ENCODE results near the gene CD207.
"Not testable (repeated sequence)": the region's sequence is repeated elsewhere in the genome, so short reads cannot be mapped to it uniquely, and the experiment has no call there.

Gene CD207

DNA sequence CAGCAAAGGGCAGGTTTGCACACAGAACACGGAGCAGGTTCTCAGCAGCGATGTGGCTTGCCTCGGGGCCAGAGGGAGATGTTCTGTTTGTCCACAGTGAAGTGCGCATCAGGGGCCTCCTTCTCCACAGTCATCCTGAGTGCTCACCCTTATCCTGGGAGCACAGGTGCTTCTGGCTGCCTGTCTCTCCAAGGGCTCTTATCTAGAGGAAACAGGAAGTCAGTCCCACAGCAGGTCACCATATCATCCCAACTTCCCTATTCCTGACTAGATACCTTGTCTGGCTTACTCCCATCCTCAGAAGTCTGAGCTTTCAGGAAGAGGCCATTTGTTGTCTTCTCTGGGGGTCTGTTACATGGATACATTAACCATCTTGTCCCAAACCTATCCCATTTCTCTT is at the start of gene CD207:
CD207 (minus strand) TSS at position 174 of the 400 bp plus-strand sequence; CDS start at position 134, 40 bp downstream.
- Histone ChIP-seq H3K36me3 (ENCODE audit: control insufficient read depth in 2 of 2, insufficient read depth in 2 of 2, low read length in 2 of 2) (no peaks in the 10 kb centered on the region), H3K4me3 (ENCODE audit: low read length in 2 of 2) (no peak within 1 kb of the TSS), H3K27me3 (ENCODE audit: control insufficient read depth in 2 of 2, insufficient read depth in 2 of 2, low read length in 2 of 2) (peaks cover 0 to 2% of the 10 kb centered on the region in 2 donors), H3K4me1 (ENCODE audit: control insufficient read depth in 2 of 2, insufficient read depth in 2 of 2, low read length in 2 of 2) (no peaks in the 10 kb centered on the region), H3K9ac (ENCODE audit: low read depth in 1 of 2, low read length in 2 of 2) (no peak within 1 kb of the TSS), H3K27ac (ENCODE audit: low read depth in 2 of 2, low read length in 2 of 2) (no peak within 1 kb of the TSS), H3K9me3 (ENCODE audit: control insufficient read depth in 2 of 2, low read length in 2 of 2) (no peaks in the 10 kb centered on the region)

DNA sequence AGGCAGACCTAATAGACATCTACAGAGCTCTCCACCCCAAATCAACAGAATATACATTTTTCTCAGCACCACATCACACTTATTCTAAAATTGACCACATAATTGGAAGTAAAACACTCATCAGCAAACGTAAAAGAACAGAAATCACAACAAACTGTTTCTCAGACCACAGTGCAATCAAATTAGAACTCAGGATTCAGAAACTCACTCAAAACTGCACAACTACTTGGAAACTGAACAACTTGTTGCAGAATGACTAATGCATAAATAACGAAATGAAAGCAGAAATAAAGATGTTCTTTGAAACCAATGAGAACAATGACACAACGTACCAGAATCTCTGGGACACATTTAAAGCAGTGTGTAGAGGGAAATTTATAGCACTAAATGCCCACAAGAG is 42.9 kb upstream of the CD207 start:
- not testable (repeated sequence) for H3K4me3 ChIP-seq (ENCODE audit: low read length in 2 of 2); H3K9ac ChIP-seq (ENCODE audit: low read depth in 1 of 2, low read length in 2 of 2); H3K9me3 ChIP-seq (ENCODE audit: control insufficient read depth in 2 of 2, low read length in 2 of 2); H3K4me1 ChIP-seq (ENCODE audit: control insufficient read depth in 2 of 2, insufficient read depth in 2 of 2, low read length in 2 of 2); H3K36me3 ChIP-seq (ENCODE audit: control insufficient read depth in 2 of 2, insufficient read depth in 2 of 2, low read length in 2 of 2); H3K27ac ChIP-seq (ENCODE audit: low read depth in 2 of 2, low read length in 2 of 2)
- peaks cover 17 to 21% of the 10 kb centered on the region in 2 donors for H3K27me3 ChIP-seq (ENCODE audit: control insufficient read depth in 2 of 2, insufficient read depth in 2 of 2, low read length in 2 of 2)

DNA sequence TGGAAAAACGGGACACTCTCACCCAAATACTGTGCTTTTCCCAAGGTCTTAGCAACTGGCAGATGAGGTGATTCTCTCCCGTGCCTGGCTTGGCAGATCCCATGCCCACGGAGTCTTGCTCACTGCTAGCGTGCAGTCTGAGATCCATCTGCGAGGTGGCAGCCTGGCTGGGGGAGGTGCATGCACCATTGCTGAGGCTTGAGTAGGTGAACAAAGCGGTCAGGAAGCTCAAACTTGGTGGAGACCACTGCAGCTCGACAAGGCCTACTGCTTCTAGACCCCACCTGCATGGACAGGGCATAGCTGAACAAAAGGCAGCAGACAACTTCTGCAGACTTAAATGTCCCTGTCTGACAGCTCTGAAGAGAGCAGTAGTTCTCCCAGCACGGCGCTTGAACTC is 40.5 kb upstream of the CD207 start:
- not testable (repeated sequence) for H3K4me1 ChIP-seq (ENCODE audit: control insufficient read depth in 2 of 2, insufficient read depth in 2 of 2, low read length in 2 of 2); H3K27ac ChIP-seq (ENCODE audit: low read depth in 2 of 2, low read length in 2 of 2); H3K4me3 ChIP-seq (ENCODE audit: low read length in 2 of 2); H3K9me3 ChIP-seq (ENCODE audit: control insufficient read depth in 2 of 2, low read length in 2 of 2); H3K9ac ChIP-seq (ENCODE audit: low read depth in 1 of 2, low read length in 2 of 2); H3K36me3 ChIP-seq (ENCODE audit: control insufficient read depth in 2 of 2, insufficient read depth in 2 of 2, low read length in 2 of 2)
- H3K27me3 ChIP-seq (ENCODE audit: control insufficient read depth in 2 of 2, insufficient read depth in 2 of 2, low read length in 2 of 2), result peaks cover 15 to 23% of the 10 kb centered on the region in 2 donors

DNA sequence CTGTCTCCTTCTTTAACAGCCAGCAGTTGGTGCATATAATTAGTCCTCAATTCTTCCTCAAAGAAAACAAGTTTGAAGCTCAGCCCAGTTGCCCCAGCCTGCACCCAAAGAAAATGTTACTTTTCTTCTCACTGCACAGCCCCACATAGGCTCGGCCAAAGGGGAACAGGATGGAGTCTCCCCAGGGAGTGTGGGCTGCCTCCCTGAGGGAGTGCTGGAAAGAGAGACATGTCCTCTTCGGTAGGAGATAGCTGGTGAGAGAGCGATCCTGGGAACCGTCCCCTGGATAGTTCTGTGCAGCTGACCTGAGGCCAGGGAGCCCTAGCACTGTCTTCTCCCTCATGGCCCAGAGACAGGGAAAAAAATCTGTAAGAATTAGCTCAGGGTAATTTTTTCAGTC is 37.9 kb upstream of the CD207 start:
- H3K9me3 ChIP-seq (ENCODE audit: control insufficient read depth in 2 of 2, low read length in 2 of 2), result no peaks in the 10 kb centered on the region
- H3K27ac ChIP-seq (ENCODE audit: low read depth in 2 of 2, low read length in 2 of 2), result no peak overlapping the region
- H3K27me3 ChIP-seq (ENCODE audit: control insufficient read depth in 2 of 2, insufficient read depth in 2 of 2, low read length in 2 of 2), result peaks cover 15 to 25% of the 10 kb centered on the region in 2 donors
- no peak overlapping the region for H3K4me3 ChIP-seq (ENCODE audit: low read length in 2 of 2)
- H3K36me3 ChIP-seq (ENCODE audit: control insufficient read depth in 2 of 2, insufficient read depth in 2 of 2, low read length in 2 of 2), result no peaks in the 10 kb centered on the region
- H3K9ac ChIP-seq (ENCODE audit: low read depth in 1 of 2, low read length in 2 of 2), result no peak overlapping the region
- peaks cover 2 to 5% of the 10 kb centered on the region in 2 donors for H3K4me1 ChIP-seq (ENCODE audit: control insufficient read depth in 2 of 2, insufficient read depth in 2 of 2, low read length in 2 of 2)

DNA sequence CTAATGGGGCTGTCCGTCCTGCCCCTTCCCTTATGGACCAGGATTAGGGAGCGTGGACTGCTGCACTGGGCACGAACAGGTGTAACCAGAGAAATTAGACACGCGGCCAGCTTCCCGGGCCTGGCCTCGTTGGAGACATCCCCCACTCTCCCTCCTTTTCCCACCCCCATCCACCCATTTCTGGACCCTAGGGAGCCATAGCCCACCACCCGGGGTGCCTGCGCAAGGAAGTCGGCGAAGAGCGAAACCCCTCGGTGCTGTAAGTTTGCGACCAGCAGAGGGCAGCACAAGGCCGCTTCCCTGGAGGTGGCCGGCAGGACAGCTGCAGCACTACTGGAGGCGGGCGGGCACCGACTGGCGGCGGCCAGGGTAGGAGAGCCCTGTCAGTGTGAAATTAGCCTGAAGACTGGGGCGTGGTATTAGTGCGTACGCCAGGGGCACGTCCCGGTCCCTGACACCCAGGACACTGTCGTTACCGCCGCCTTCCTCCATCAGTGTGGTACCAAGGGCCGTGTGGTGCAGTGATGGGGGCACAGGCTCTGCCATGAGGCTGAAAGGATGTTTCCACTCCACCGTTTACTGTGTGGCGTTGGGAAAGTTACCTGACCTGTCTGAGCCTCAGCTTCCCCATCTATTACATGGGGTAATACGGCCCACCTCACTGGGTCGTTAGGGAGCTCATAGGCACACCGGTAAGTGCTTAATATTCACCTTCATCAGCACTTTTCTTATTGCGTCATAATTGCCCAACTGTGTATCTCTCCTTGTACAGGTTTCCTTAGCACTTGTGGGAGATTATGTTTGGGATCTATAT is 36.0 kb upstream of the CD207 start:
- H3K9ac ChIP-seq (ENCODE audit: low read depth in 1 of 2, low read length in 2 of 2), result no peak overlapping the region
- H3K36me3 ChIP-seq (ENCODE audit: control insufficient read depth in 2 of 2, insufficient read depth in 2 of 2, low read length in 2 of 2), result no peaks in the 10 kb centered on the region
- peaks cover 15 to 25% of the 10 kb centered on the region in 2 donors for H3K27me3 ChIP-seq (ENCODE audit: control insufficient read depth in 2 of 2, insufficient read depth in 2 of 2, low read length in 2 of 2)
- H3K4me1 ChIP-seq (ENCODE audit: control insufficient read depth in 2 of 2, insufficient read depth in 2 of 2, low read length in 2 of 2), result peaks cover 2 to 5% of the 10 kb centered on the region in 2 donors
- H3K4me3 ChIP-seq (ENCODE audit: low read length in 2 of 2), result peak overlapping the region in 1 of 2 donors; percentile 29
- H3K27ac ChIP-seq (ENCODE audit: low read depth in 2 of 2, low read length in 2 of 2), result no peak overlapping the region
- H3K9me3 ChIP-seq (ENCODE audit: control insufficient read depth in 2 of 2, low read length in 2 of 2), result no peaks in the 10 kb centered on the region

DNA sequence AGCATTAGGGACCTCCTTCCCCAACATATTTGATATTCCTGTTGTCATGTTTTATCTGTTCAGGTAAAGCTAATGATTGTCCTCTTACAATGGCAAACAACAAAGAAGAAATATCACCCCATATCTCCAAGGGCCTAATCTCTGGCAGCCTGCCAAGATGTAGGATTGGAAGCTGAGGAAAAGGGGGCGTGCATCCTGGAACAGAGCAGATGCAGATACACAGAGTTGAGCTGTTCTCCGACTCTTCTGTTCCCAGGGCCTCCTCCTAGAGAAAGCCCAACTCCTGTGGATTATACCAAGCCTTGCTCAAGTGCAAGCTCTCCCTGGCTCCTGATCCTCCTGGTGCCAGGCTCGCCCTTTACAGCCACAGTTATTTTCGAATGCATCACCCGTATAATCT is 35.2 kb upstream of the CD207 start:
- no peak overlapping the region for H3K4me3 ChIP-seq (ENCODE audit: low read length in 2 of 2)
- H3K9me3 ChIP-seq (ENCODE audit: control insufficient read depth in 2 of 2, low read length in 2 of 2), result no peaks in the 10 kb centered on the region
- peaks cover 2 to 5% of the 10 kb centered on the region in 2 donors for H3K4me1 ChIP-seq (ENCODE audit: control insufficient read depth in 2 of 2, insufficient read depth in 2 of 2, low read length in 2 of 2)
- no peak overlapping the region for H3K9ac ChIP-seq (ENCODE audit: low read depth in 1 of 2, low read length in 2 of 2)
- H3K27me3 ChIP-seq (ENCODE audit: control insufficient read depth in 2 of 2, insufficient read depth in 2 of 2, low read length in 2 of 2), result peaks cover 10 to 22% of the 10 kb centered on the region in 2 donors
- H3K36me3 ChIP-seq (ENCODE audit: control insufficient read depth in 2 of 2, insufficient read depth in 2 of 2, low read length in 2 of 2), result no peaks in the 10 kb centered on the region
- no peak overlapping the region for H3K27ac ChIP-seq (ENCODE audit: low read depth in 2 of 2, low read length in 2 of 2)

DNA sequence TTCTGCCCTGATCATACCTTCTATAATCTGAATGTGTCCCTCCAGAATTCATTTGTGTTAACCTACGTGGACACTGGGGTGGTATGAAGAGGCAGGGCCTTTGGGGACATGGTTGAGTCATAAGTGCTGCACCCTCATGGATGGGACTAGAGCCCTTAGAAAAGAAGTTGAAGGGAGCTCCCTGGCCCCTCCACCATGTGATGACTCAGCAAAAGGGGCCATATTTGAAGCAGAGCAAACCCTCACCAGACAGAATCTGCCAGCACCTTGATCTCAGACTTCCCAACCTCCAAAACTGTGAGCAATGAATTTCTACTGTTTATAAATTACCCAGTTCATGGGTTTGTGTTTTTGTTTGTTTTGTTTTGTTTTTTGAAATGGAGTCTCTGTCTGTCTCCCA is 33.4 kb upstream of the CD207 start:
- no peak overlapping the region for H3K27ac ChIP-seq (ENCODE audit: low read depth in 2 of 2, low read length in 2 of 2)
- H3K9me3 ChIP-seq (ENCODE audit: control insufficient read depth in 2 of 2, low read length in 2 of 2), result no peaks in the 10 kb centered on the region
- H3K27me3 ChIP-seq (ENCODE audit: control insufficient read depth in 2 of 2, insufficient read depth in 2 of 2, low read length in 2 of 2), result peaks cover 13 to 16% of the 10 kb centered on the region in 2 donors
- H3K36me3 ChIP-seq (ENCODE audit: control insufficient read depth in 2 of 2, insufficient read depth in 2 of 2, low read length in 2 of 2), result no peaks in the 10 kb centered on the region
- H3K4me3 ChIP-seq (ENCODE audit: low read length in 2 of 2), result no peak overlapping the region
- peaks cover 2 to 5% of the 10 kb centered on the region in 2 donors for H3K4me1 ChIP-seq (ENCODE audit: control insufficient read depth in 2 of 2, insufficient read depth in 2 of 2, low read length in 2 of 2)
- no peak overlapping the region for H3K9ac ChIP-seq (ENCODE audit: low read depth in 1 of 2, low read length in 2 of 2)

DNA sequence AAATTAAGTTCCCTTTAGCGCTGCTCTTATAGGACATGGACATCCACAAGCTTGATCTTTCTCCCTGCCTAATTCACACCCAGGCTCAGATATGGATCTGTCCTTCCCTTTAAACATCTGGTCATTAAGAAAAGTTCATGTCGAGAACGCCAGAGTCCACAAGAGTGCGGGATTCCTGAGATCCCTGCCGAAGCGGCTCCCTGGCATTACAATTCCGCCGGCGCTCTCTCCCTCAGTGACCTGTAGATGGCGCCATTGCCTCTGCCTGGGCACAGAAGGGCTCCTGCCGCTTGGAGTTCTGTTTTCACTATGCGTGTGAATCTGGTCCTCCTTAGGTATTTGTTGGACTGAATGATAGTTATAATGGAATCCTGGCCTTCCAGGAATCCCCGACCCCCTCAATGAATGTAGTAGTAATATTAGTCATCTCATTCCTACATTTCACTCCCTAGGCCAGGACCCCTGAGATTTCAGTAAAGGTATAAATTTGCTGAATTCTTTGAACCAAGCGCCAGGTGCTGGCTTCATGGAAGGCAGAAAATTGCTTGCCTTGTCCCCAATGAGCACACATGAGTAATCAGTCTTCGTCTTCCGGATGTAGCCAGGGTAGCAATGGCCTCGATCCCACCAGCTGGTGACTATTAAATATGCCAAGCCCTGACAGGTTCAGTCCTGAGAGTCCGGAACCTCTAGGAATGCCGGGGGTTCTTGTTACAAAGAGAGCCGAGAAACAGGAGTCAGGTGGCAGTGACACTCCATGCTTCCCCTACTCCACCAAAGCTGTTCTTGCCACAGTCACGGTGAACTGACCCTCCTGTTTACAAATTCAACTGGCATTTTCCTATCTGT is 26.4 kb upstream of the CD207 start:
- Histone ChIP-seq H3K9me3 (ENCODE audit: control insufficient read depth in 2 of 2, low read length in 2 of 2) (no peaks in the 10 kb centered on the region), H3K27ac (ENCODE audit: low read depth in 2 of 2, low read length in 2 of 2) (no peak overlapping the region), H3K9ac (ENCODE audit: low read depth in 1 of 2, low read length in 2 of 2) (no peak overlapping the region), H3K36me3 (ENCODE audit: control insufficient read depth in 2 of 2, insufficient read depth in 2 of 2, low read length in 2 of 2) (no peaks in the 10 kb centered on the region), H3K4me1 (ENCODE audit: control insufficient read depth in 2 of 2, insufficient read depth in 2 of 2, low read length in 2 of 2) (no peaks in the 10 kb centered on the region), H3K27me3 (ENCODE audit: control insufficient read depth in 2 of 2, insufficient read depth in 2 of 2, low read length in 2 of 2) (peaks cover 8 to 15% of the 10 kb centered on the region in 2 donors), H3K4me3 (ENCODE audit: low read length in 2 of 2) (no peak overlapping the region)

DNA sequence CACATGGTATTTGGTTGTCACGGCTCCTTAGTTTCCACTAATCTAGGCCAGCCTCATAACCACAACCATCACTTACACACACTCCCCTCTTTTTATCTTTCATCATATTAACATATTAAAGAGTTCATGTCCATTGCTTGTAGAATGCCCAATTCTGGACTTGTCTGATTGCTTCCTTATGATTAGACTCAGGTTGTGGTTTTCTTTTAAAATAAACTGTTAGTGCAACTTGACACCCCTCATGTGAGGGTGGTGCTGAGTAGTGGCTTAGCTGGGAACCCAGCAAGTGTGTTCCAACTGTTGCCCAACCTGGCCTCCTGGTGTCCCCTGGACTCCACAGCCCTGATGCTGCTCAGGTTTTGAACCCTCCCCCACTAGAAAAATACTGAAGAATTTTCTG is 20.1 kb upstream of the CD207 start:
- Histone ChIP-seq H3K4me3 (ENCODE audit: low read length in 2 of 2) (no peak overlapping the region), H3K9me3 (ENCODE audit: control insufficient read depth in 2 of 2, low read length in 2 of 2) (no peaks in the 10 kb centered on the region), H3K27ac (ENCODE audit: low read depth in 2 of 2, low read length in 2 of 2) (no peak overlapping the region), H3K9ac (ENCODE audit: low read depth in 1 of 2, low read length in 2 of 2) (no peak overlapping the region), H3K27me3 (ENCODE audit: control insufficient read depth in 2 of 2, insufficient read depth in 2 of 2, low read length in 2 of 2) (peaks cover 4 to 7% of the 10 kb centered on the region in 2 donors), H3K4me1 (ENCODE audit: control insufficient read depth in 2 of 2, insufficient read depth in 2 of 2, low read length in 2 of 2) (no peaks in the 10 kb centered on the region), H3K36me3 (ENCODE audit: control insufficient read depth in 2 of 2, insufficient read depth in 2 of 2, low read length in 2 of 2) (no peaks in the 10 kb centered on the region)

DNA sequence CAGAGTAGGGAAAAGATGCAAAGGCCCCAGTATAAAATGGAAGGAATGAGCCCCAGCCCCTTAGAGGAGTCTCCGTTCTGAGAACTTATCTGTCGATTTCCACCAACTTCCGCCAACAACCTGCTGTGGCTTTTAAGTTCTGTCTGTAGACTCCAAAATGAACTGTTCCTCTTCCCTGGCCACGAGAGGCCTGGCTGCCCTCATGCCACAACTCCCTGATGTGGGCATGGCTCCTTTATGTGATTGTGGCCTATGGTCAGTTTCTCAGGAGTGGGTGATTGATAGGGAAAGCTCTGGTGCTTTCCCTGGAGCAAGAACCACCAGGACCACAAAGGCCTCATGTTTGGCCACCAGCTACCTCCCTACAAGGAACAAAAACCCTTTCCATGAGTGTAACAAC is 18.8 kb upstream of the CD207 start:
- Histone ChIP-seq H3K4me3 (ENCODE audit: low read length in 2 of 2) (no peak overlapping the region), H3K36me3 (ENCODE audit: control insufficient read depth in 2 of 2, insufficient read depth in 2 of 2, low read length in 2 of 2) (no peaks in the 10 kb centered on the region), H3K27me3 (ENCODE audit: control insufficient read depth in 2 of 2, insufficient read depth in 2 of 2, low read length in 2 of 2) (peaks cover 0 to 3% of the 10 kb centered on the region in 2 donors), H3K4me1 (ENCODE audit: control insufficient read depth in 2 of 2, insufficient read depth in 2 of 2, low read length in 2 of 2) (no peaks in the 10 kb centered on the region), H3K9me3 (ENCODE audit: control insufficient read depth in 2 of 2, low read length in 2 of 2) (no peaks in the 10 kb centered on the region), H3K27ac (ENCODE audit: low read depth in 2 of 2, low read length in 2 of 2) (no peak overlapping the region), H3K9ac (ENCODE audit: low read depth in 1 of 2, low read length in 2 of 2) (no peak overlapping the region)

All from mucosa of rectum (tissue), 2 donors.